GM21381 (cell line): ENCODE data around the gene EPN2.

Experiments
- ATAC-seq: cut with Tn5 transposase; IDR thresholded peaks from one replicate; pipeline ENCODE4 v1.9.1; 2021; ENCODE audit warnings: mild to moderate bottlenecking, moderate library complexity; ENCODE audit not compliant: unreplicated experiment

EPN2 gene

DNA sequence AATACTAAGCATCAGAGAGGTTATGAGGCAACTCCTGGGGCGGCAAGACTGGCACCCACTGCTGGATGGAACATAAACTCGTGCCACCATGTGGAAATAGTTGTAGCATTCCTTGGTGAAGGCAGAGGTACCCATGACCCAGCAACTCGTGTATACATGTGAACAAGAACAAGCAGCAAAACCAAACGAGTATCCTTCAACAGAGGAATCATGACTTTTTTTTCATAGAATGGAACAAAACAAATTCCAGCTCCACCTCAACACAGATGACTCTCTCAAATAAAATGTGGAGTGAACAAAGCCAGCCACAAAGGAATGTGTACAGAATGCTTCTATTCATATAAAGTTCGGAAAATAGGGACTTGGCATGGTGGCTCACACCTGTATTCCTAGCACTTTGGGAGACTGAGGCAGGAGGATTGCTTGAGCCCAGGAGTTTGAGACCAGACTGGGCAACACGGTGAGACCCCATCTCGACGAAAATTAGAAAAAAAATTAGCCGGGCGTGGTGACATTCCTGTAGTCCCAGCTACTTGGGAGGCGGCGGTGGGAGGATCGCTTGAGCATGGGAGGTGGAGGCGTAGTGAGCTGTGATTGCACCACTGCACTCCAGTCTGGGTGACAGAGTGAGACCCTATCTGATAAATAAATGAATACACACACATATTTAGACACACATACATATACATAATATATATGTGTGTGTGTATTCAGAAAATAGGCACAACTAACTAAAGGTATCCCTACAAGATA is 90.0 kb downstream of the EPN2 start:
- no peak for ATAC-seq

DNA sequence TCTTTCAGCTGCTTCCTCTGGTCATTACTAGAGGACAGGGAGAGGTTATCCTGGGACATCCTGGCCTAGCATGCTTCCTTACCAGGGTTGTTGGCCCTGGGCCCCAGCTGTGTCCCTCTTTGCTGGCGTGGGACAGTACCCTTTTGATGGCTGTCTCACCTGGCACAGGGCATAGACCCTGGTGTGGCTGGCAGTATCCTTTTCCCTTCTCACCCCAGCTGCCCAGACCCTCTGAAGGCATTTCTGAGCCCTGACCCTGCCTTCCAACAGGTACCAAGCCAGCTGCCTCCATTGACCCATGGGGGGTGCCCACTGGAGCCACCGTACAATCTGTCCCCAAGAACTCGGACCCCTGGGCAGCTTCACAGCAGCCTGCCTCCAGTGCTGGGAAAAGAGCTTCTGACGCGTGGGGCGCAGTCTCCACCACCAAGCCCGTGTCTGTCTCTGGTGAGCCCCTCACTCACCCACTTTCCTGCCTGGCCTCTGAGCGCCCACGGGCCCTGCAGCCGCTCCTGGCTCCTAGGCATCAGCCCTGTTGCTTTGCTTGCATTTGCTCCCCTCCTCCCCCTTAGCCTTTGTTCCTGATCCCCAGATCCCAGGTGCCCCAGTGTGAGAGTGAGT is 91.4 kb downstream of the EPN2 start:
- ATAC-seq = no peak

DNA sequence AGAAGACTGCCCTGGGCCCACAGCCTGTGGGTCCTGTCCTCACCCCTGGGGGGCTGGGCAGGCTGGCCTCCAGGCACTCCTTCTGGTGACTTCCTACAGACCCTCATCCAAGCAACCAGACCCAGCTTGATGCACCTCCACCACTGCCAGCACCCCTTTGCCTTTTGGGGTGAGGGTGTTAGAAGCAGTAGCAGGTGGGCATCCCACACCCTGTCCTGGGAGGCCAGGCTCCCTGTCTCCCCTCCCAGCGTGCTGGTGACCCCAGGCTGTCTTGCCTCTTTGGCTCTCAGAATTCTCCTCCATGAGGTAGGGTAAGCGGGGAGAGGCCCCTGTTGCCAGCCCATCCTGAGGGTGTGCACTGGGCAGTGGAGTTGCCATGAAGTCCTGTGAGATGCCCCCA is 92.0 kb downstream of the EPN2 start:
- no peak for ATAC-seq

DNA sequence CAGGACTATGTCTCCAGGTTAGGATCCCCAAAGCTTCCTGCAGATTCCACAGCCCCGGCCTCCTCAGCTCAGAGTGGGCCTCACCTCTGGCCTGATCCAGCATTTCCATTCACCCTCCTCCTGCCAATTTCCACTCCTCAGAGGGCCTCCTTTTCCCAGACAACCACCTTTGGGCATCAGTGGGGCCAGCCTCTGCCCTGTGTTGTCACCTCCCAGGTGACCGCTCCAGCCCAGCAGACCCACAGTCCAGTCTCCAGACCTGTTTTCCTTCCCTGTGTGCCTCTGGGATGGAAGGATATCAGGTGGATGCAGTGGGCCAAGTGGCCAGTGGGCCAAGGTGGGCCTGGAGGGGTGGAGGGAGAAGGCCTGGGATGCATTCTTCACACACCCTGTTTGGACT is 92.7 kb downstream of the EPN2 start:
- ATAC-seq = no peak

DNA sequence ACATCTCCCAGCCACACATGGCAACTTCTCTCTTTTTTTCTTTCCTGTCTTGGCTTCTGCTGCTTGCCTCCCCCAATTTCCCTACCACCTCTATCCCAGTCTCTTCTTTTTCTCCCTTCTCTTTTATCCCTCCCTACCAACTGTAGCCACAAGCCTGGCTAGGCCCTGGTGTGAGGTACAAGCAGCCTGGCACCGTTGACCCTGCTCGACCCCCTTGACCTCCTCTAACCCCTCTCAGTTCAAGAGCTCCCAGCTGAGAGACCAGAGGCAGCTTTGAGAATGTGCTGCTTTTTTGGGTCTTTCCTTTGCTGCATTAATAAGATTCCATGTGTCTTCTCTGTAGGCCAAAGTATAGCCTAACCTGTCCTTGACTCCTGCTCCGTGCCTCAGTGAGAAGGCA is 93.1 kb downstream of the EPN2 start:
- no peak for ATAC-seq

DNA sequence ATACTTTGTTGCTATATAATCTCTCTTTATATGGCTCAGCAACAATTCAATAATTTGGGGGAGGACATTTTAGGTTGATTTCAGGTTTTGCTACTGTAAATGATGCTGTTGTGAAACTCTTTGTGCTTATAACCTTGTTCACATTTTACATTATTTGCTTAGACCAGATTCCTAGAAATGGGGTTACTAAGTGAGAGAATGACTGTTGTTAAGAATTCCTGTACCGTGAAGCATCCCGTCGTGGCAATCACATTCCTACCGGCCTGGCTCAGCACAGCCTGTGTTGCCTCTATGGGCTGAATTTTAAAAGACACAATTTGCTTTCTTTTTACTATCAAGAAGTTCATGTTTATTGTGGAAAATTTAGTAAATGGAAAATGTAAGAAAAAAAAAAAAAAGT is 94.0 kb downstream of the EPN2 start:
- ATAC-seq = no peak

GRCh38 chr17:19331543-19332245 is 94.5 kb downstream of the EPN2 start:
- ATAC-seq = no peak

DNA sequence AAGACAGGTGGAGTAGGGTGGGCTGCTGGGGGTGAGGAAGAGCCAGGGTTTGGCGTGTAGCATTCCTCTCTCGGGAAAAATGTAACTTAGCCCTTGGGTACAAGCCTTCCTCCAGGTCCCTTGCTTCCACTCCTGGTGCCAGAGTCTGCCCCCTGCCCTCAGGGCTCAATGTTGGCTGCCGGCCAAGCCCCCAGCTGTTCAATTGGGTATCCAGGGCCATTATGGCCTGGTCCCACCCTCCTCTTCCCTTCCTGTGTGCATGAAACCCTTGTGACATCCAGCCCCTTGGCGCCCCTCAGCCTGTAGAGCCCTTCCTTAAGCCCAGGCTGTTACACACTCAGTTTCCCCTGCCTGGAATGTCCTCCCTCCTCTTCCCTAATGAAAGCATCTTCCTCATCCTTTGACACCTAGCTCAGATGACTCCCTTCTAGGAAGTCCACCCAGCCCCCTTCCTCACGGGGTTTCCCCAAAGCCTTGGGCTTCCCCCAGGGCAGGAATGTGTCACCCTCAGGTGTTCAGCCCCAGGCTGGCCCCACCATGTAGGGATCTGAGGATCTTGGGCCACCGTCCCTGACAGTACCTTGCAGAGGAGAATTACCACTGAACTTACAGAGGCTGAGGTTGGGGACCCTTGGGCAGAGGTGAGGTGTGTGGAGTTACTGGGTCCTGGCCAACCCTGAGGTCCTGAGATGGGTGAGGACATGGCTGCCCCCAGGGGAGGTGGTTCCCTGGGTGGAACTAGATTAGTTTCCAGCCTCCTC is 95.4 kb downstream of the EPN2 start:
- no peak for ATAC-seq

DNA sequence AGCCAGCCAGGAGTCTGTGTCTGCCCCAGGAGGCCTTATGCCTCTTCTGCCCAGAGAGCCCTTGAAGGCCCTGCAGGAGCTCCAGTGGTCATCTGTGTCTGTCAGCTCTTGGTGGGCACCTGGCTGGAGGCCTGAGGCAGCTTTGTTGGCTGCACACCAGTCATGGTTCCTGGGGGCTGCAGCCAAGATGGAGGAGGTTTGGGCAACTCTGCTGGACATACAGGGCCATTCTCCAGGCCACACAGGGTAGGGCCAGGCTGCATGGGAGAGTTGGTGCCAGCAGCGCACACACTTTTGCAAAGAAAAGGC is 95.9 kb downstream of the EPN2 start:
- ATAC-seq = no peak

GRCh38 chr17:19333736-19334290 is 96.6 kb downstream of the EPN2 start:
- no peak for ATAC-seq

DNA sequence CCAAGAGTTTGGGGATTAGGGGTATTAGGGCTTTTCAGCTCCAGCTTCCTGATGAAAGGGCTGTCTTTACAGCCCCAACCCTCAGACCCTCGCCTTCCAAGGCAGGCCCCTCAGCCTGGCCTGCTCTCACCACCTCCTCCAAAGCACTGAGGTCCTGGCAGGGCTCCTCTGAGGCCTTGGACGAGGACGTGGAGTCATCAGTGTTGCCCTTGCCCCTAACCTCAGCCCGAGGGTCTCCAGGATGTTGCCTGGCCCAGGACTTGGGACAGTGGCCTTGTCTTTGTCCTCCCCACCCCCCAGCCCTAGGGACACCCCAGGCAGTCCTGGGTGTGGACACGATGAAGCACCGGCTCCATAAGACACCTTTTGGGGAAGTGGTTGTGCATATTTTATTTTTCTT is 97.2 kb downstream of the EPN2 start:
- ATAC-seq = no peak

DNA sequence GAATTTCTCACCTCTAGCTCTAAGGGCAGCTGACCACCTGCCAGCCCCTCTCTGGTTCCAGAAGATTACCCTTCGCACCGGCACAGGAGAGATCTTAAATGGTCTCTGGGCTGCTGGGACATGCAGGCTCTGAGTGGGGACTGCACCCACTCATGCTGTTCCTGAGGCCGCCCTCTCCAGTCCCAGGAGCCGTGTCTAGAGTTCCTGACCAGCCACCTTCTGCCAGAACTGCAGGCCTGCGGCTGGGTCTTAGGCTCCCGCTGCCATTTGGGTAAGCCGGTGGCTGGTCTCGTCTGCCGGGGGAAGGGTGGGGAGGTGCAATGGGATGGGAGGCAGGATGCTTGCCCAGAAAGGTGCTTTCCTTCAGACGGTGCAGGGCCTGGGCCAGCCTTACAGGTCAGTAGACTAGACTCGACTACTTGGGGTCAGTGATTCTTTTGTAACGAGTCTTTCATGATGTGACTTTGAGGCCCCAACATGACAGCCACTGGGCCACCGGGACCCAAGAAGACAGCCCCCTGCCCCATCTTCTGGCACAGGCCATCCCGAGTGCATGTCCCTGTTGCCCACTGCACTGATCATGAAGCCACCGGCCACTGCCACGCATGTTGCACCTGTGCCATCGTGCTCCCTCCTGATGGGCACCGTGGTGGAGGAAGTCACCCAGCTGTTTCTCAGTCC is 98.9 kb downstream of the EPN2 start:
- no peak for ATAC-seq

- ATAC-seq = no peak
Measured at GRCh38 chr17:19336938-19337711, 100.0 kb downstream of the EPN2 start.

DNA sequence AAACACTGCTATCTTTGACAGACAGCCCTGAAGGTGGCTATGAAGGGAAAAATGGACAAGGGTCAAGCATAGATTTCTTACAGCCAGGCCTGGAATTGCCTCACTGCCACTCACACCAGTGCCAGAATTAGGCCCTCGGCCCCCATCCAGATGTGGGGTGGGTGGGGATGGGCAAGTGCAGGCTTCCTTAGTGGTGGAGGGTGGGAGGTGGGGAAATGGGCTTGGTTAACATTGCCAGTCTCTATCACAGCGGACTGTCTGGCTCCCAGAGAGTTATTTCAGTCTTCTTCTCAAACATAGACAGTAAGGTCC is 100.5 kb downstream of the EPN2 start:
- no peak for ATAC-seq

GRCh38 chr17:19338031-19338990 is 101.1 kb downstream of the EPN2 start:
- peak; percentile 48 for ATAC-seq

DNA sequence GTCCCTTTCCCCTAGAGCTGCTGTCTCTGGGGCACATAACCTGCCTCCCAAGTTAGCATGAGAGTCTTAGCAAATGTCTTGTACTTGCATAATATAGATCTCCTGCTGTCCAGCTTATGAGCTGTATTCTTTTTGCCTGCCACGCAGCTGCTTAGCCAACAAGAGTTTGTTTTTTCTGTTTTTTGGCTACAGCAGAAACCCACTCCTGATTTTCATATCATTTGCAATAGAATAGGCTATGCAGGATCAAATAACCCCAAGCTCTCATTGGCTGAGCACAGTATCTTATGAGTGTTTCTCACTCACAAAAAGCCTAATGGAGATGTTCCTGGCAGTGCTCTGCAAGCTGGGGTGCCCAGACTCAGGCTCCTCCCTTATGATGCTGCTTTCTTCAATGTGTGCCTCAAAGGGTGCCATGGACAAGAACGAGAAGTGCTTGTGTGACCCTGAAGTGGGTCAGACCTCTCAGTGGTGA is 102.2 kb downstream of the EPN2 start:
- ATAC-seq = no peak

GRCh38 chr17:19341211-19341631 is 104.1 kb downstream of the EPN2 start:
- no peak for ATAC-seq

DNA sequence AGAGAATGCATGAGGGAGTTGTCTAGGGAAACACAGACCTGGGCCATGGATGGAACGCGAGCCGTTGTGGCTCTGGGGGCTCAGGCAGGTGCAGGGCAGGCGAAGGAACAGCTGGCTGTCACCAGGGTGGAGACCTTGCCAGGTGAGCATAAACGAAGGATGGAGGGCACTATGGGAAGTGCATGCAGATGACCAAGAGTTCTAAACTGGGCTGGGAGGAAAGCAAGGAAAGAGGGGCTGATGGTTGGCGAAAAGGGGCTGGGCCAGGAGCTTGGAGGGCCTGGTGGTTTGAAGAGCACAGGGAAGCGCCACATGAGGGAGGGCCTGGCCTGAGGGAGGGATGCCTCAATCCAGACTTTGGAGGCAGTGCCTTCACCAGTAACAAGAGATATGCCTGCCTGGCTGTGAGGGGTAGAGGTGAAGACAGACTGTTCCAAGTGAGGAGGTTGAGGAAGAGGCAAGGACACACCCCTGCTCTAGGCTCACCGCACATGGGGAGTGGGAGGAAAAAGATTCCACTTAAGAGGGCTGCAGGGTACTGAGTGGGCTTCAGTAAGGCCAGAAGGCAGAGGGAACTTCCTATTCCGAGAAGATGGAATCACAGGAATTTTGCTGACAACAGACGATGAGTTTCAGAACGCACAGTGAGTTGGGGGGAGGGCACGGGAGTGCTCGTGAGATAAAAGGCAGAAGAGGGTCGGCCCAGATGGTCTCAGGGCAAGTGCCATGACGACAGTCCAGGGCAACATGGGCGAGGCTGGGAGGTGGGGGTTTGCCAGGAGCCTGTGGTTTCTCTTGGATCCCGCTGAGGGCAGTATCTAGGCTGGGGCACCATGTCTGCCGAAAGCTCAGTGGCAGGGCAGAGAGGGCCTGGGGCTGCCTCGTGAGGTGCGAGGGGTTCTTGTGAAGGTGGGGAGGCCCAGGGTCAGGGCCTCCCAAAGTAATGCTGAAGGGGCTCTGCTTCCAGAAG is 104.8 kb downstream of the EPN2 start:
- ATAC-seq = no peak
